ACHN (cell line): ENCODE measurements around the gene ATP6V1G2.
A peak's percentile ranks its signal among the peaks of the same experiment; 100 is the strongest.

Source experiments
- DNase-seq: peaks from one replicate; pipeline ENCODE4 v3.0.0-alpha.2; 2015
- in situ Hi-C: cut with HindIII; loops from 2 replicates; pipeline ENCODE4 v1.10.0; 2017; ENCODE audit warnings: low sequenced_read_pairs, low pct_ligation_motif_present, low pct_unique_long_range_greater_than_20kb

The ATP6V1G2 gene

GRCh38 chr6:31577579-31577966 lies 31.2 kb upstream of the ATP6V1G2 start:
- no peak for DNase-seq
- in situ Hi-C loops, result no loop called here

DNA sequence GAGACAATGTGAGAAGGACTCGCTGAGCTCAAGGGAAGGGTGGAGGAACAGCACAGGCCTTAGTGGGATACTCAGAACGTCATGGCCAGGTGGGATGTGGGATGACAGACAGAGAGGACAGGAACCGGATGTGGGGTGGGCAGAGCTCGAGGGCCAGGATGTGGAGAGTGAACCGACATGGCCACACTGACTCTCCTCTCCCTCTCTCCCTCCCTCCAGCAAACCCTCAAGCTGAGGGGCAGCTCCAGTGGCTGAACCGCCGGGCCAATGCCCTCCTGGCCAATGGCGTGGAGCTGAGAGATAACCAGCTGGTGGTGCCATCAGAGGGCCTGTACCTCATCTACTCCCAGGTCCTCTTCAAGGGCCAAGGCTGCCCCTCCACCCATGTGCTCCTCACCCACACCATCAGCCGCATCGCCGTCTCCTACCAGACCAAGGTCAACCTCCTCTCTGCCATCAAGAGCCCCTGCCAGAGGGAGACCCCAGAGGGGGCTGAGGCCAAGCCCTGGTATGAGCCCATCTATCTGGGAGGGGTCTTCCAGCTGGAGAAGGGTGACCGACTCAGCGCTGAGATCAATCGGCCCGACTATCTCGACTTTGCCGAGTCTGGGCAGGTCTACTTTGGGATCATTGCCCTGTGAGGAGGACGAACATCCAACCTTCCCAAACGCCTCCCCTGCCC lies 30.6 kb upstream of the ATP6V1G2 start:
- in situ Hi-C loops, result no loop called here
- DNase-seq, result no peak

- in situ Hi-C loops, result no loop called here
- no peak for DNase-seq
Measured at GRCh38 chr6:31575952-31576685, 29.7 kb upstream of the ATP6V1G2 start.

- in situ Hi-C loops, result no loop called here
- DNase-seq, result no peak
Measured at GRCh38 chr6:31575335-31575901, 29.0 kb upstream of the ATP6V1G2 start, which contains the start of gene TNF. TNF (plus strand) TSS chr6:31575565; CDS start chr6:31575742, 177 bp downstream.

- in situ Hi-C loops, result no loop called here
- no peak for DNase-seq
Measured at GRCh38 chr6:31574106-31575061, 28.0 kb upstream of the ATP6V1G2 start.

GRCh38 chr6:31573239-31574105 lies 27.1 kb upstream of the ATP6V1G2 start:
- no peak for DNase-seq

DNA sequence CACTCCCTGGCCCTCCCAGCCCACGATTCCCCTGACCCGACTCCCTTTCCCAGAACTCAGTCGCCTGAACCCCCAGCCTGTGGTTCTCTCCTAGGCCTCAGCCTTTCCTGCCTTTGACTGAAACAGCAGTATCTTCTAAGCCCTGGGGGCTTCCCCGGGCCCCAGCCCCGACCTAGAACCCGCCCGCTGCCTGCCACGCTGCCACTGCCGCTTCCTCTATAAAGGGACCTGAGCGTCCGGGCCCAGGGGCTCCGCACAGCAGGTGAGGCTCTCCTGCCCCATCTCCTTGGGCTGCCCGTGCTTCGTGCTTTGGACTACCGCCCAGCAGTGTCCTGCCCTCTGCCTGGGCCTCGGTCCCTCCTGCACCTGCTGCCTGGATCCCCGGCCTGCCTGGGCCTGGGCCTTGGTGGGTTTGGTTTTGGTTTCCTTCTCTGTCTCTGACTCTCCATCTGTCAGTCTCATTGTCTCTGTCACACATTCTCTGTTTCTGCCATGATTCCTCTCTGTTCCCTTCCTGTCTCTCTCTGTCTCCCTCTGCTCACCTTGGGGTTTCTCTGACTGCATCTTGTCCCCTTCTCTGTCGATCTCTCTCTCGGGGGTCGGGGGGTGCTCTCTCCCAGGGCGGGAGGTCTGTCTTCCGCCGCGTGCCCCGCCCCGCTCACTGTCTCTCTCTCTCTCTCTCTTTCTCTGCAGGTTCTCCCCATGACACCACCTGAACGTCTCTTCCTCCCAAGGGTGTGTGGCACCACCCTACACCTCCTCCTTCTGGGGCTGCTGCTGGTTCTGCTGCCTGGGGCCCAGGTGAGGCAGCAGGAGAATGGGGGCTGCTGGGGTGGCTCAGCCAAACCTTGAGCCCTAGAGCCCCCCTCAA lies 25.9 kb upstream of the ATP6V1G2 start, which contains the start of gene LTA:
Gene LTA, plus strand, starts transcription at position 249 of the 871 bp plus-strand sequence. Its CDS starts 454 bp downstream, at position 703.
- in situ Hi-C loops, result no loop called here
- no peak for DNase-seq

More at GRCh38 chr6:31573239-31574105, 27.1 kb upstream of the ATP6V1G2 start:
- in situ Hi-C loops, result no loop called here

GRCh38 chr6:31569861-31570536 lies 23.6 kb upstream of the ATP6V1G2 start:
- in situ Hi-C loops, result no loop called here
- DNase-seq, result no peak

DNA sequence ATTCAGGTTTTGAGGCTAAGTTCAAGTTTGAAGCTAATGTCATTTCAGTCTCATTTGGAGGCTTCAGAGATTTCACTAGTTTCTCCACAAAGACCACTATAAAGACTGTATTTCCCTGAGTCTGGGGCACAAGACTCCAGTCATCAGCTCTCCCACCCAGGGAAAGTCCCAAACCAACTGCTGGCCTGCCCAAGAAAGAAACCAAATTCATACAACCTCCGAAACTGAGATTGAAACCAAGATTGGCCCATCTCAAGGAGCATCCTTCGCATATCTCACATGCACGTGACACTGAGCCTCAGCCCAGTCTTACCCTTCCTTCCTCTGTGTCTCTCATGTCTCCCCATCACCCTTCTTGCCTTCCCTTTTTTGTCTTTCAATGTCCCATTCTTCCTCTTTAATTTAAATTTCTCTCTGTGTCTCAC lies 22.1 kb upstream of the ATP6V1G2 start:
- in situ Hi-C loops, result no loop called here
- no peak for DNase-seq

DNA sequence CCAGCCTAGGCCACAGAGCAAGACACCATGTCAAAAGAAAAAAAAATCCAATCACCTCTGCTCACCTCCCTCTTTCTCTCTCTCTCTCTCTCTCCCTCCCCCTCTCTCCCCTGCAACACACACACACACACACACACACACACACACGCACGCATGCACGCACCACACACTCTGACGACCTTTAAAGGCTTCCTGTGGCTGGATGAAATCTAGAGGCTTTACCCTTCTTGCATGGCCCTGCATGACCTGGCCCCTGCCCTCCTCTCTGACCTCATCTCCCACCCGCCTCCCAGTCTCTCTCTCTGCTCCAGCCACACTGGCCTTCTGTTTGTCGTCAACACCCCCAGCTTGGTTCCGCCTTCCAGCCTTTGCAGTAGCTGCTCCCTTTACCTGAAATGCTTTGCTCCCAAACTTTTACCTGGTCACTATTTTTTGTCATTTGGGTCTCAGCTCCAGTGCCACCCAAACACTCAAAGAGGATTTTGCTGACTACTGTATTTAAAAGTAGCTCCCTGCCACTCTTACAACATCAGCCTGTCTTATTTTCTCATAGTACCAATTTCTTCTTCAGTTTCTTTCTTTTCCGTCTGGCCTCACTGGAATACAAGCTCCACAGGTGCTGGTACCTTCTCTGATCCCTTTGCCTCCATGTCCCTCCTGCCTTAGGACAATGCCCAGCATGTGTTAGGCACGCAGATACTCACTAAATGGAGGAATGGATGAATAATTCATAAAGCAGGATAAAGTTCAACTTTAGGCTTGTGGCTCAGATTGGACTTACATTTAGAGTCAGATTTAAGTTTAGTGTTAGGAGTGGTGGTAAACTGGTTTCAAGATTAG lies 21.3 kb upstream of the ATP6V1G2 start:
- in situ Hi-C loops, result no loop called here
- no peak for DNase-seq

DNA sequence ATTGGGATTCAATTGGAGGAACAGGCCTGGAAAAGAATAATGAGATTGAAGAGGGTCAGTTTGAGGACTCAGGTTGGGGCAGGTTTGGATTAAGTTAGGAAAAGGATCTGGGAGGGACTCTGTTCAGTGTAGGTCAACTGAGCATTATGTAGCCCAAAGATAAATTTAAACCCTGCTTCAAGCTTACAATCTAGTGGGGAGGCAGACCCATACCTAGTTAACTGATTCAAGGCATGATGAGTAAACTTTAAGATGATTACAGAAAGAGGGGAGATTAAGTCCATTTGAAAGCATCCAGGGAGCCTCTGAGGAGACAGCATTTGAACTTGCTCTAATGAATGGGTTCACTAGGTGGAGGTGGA lies 14.3 kb upstream of the ATP6V1G2 start:
- DNase-seq, result no peak

GRCh38 chr6:31559958-31560696 lies 13.7 kb upstream of the ATP6V1G2 start:
- peak; percentile 81 for DNase-seq
- in situ Hi-C loops, result no loop called here

More for the DNA sequence above, 14.3 kb upstream of the ATP6V1G2 start:
- in situ Hi-C loops, result no loop called here

DNA sequence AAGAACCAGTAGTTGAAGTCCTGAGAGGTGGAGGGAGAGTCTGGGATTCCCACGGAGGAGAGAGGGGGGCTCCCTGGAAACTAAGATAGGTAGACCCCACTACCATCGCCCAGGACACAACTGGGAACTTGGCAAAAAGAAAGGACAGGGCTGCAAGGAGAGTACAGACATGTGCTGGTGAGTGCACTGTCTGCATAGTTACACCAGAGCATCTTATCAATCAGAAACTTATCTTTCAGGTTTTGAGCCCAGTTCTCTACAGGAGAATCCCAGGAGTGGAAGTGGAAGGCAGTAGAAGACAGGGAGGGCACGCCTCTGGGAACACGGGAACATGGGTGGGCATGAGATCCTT lies 13.2 kb upstream of the ATP6V1G2 start:
- no peak for DNase-seq
- in situ Hi-C loops, result no loop called here

DNA sequence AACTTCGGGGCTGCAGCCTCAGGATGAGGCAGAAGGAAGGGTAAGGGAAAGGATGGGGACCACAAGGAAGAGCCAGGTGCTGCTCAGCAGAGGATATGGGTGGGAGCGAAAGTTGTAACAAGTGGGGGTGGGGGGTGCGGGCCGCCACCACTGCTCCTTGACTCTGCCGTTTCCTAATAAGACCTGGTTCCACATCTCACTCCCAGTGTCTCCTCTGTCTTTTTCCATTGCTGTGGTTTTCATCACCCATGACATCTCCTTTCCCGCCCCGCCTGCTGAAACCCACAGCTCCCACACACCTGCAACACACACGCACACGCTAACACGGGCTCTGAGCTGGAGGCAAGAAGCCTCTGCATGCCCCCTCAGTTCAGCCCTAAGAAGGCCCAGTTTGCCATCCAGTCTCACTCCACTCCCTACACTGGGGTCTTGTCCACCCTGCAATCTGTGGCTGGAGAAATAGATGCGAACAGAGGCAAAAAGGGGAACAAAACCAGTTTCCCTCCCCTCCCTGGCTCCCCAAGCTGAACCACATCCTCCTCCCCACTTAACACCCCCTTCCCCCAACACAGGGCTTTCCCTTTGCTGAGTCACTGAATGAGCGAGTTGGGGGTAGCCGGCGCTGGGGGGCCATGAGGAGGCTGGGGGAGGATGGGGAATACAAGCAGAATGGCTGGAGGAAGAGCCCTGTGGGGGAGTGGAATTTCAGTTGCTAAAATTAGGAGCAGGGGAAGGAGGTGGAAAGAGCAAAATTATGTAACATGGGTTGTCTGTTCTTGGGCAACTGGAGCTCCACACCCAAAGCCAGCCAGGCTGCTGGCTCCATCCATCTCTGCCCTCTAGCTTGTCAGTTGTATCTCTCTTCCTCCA lies 12.5 kb upstream of the ATP6V1G2 start:
- DNase-seq, result no peak
- in situ Hi-C loops, result no loop called here
